HepG2 (cell line): ENCODE data around the gene DYNLT5. TPM values are rescaled to one million over a fixed set of nuclear protein-coding genes. Genes with fewer than 3 reads are reported as not detected.
A peak's percentile ranks its signal among the peaks of the same experiment; 100 is the strongest.

Experiments
- ATAC-seq: fragments of 200-7000 bp; cut with Tn5 transposase; 3 replicates; pipeline ENCODE4 v1.9.1; 2020; ENCODE audit warnings: mild to moderate bottlenecking, moderate library complexity
- BruUV-seq: library from RNA; stranded (reverse); fragments of 400-500 nt; replicated peaks from 2 replicates; lab custom pipeline; 2021; lab: Mats Ljungman, UMichigan
- CTCF ChIA-PET: fragments of 300-600 bp; formaldehyde crosslinking; extraction: SDS; loops from one replicate; lab custom pipeline; 2021; ENCODE audit warnings: low total read pairs, inconsistent platforms, low intra/inter-chr PET ratio; lab: Yijun Ruan, JAX
- POLR2A ChIA-PET: fragments of 350-600 bp; sonication (Branson Sonifier 250); formaldehyde crosslinking; loops from one replicate; lab custom pipeline; 2020; ENCODE audit warnings: antibody characterized with exemption, inconsistent platforms; lab: Yijun Ruan, JAX
- DNase-seq: peaks from one replicate; pipeline ENCODE4 v3.0.0-alpha.2; 2015; ENCODE audit warnings: low spot score
- FAIRE-seq: peaks from 3 replicates; lab custom pipeline; 2011; peaks lifted over from hg19 to GRCh38; lab: Jason Lieb, UNC
- H2AFZ ChIP-seq: one replicate; pipeline ENCODE4 v1.6.1; 2011; ENCODE audit warnings: low read length, inconsistent platforms
- H3K27ac ChIP-seq: fragments of 300-600 bp; 3 replicates; pipeline ENCODE4 v1.8.0; 2011; ENCODE audit warnings: mixed run types, mild to moderate bottlenecking, mixed read lengths, low read length, inconsistent platforms; ENCODE audit not compliant: insufficient read depth; ENCODE audit errors: extremely low read length
- H3K27me3 ChIP-seq, 2 experiments: fragments of 200-600 bp in 1 of 2; 2 replicates in 1 of 2; 3 replicates in 1 of 2; pipeline versions ENCODE4 v1.6.0 to v1.8.0; 2011; ENCODE audit warnings: low read length in 2 of 2, mild to moderate bottlenecking in 2 of 2, moderate library complexity in 2 of 2, inconsistent platforms in 1 of 2; ENCODE audit not compliant: insufficient read depth in 2 of 2, control insufficient read depth in 1 of 2
- H3K36me3 ChIP-seq, 2 experiments: fragments of 200-600 bp in 1 of 2; replicated peaks in 1 of 2; 2 replicates in 1 of 2; 3 replicates in 1 of 2; pipeline versions ENCODE4 v1.5.1 to v1.8.0; 2011; ENCODE audit warnings: low read length in 2 of 2, inconsistent platforms in 1 of 2; ENCODE audit not compliant: insufficient read depth in 2 of 2, control insufficient read depth in 1 of 2
- H3K4me1 ChIP-seq: 2 replicates; pipeline ENCODE4 v1.5.1; 2012; ENCODE audit warnings: low read length, inconsistent platforms; ENCODE audit not compliant: insufficient read depth
- H3K4me2 ChIP-seq: 2 replicates; pipeline ENCODE4 v1.6.0; 2011; ENCODE audit warnings: low read depth, low read length, inconsistent platforms
- H3K4me3 ChIP-seq, 3 experiments: fragments of 200-600 bp in 1 of 3; sonication (generic), shearing (Covaris generic) in 1 of 3; replicated peaks in 1 of 3; 2 replicates each; pipeline ENCODE4 v1.5.1; 2011 to 2016; ENCODE audit warnings: low read length in 3 of 3, inconsistent platforms in 2 of 3, low read depth in 2 of 3, mild to moderate bottlenecking in 2 of 3, control low read depth in 1 of 3, mixed read lengths in 1 of 3; ENCODE audit not compliant: insufficient read depth in 1 of 3
- H3K79me2 ChIP-seq: one replicate; pipeline ENCODE4 v1.6.1; 2011; ENCODE audit warnings: low read length, inconsistent platforms; ENCODE audit not compliant: insufficient read depth
- H3K9ac ChIP-seq: 2 replicates; pipeline ENCODE4 v1.6.0; 2011; ENCODE audit warnings: mild to moderate bottlenecking, low read depth, low read length, inconsistent platforms; ENCODE audit not compliant: insufficient read depth
- H3K9me3 ChIP-seq: 2 replicates; pipeline ENCODE4 v1.5.1; 2012; ENCODE audit warnings: mild to moderate bottlenecking, low read length
- H4K20me1 ChIP-seq: 2 replicates; pipeline ENCODE4 v1.6.0; 2011; ENCODE audit warnings: inconsistent platforms, mild to moderate bottlenecking, low read length, moderate library complexity; ENCODE audit not compliant: insufficient read depth
- CAMTA2 ChIP-seq: sonication (generic); formaldehyde crosslinking; IDR thresholded peaks from 2 replicates; pipeline ENCODE4 v1.4.0; 2020; ENCODE audit warnings: mild to moderate bottlenecking, missing genetic modification reagents, borderline replicate concordance
- CREB1 ChIP-seq, 2 experiments: fragments of 450-650 bp in 1 of 2; IDR thresholded peaks; 2 replicates each; pipeline ENCODE4 v1.6.1; 2016 to 2017; ENCODE audit warnings: control low read depth in 1 of 2, mild to moderate bottlenecking in 1 of 2, missing compliant biosample characterization in 1 of 2, missing genetic modification characterization in 1 of 2
- MED1 ChIP-seq: sonication (generic); formaldehyde crosslinking; IDR thresholded peaks from 2 replicates; pipeline ENCODE4 v1.4.0; 2020; ENCODE audit warnings: missing genetic modification reagents
- RFX1 ChIP-seq: fragments of 450-650 bp; IDR thresholded peaks from 2 replicates; pipeline ENCODE4 v1.6.1; 2017
- STAG1 ChIP-seq: sonication (generic); formaldehyde crosslinking; IDR thresholded peaks from 2 replicates; pipeline ENCODE4 v1.4.0; 2020; ENCODE audit warnings: missing genetic modification reagents
- THYN1 ChIP-seq: sonication (generic); formaldehyde crosslinking; IDR thresholded peaks from 2 replicates; pipeline ENCODE4 v1.8.1; 2023; ENCODE audit warnings: low read depth, mild to moderate bottlenecking, moderate library complexity, missing genetic modification reagents, borderline replicate concordance
- ZNF24 ChIP-seq: fragments of 450-650 bp; IDR thresholded peaks from 2 replicates; pipeline ENCODE4 v1.6.1; 2017; ENCODE audit warnings: antibody characterized with exemption, mild to moderate bottlenecking
- WGBS: methylation state at CpG from one replicate; pipeline ENCODE4 v1.1.6; 2017; ENCODE audit warnings: low lambda C conversion rate; 5-methylcytosine and 5-hydroxymethylcytosine counted together
- in situ Hi-C: cut with HindIII; loops from 2 replicates; pipeline ENCODE4 v1.10.0; 2017; ENCODE audit warnings: low pct_unique_long_range_greater_than_20kb; ENCODE audit not compliant: extremely low pct_ligation_motif_present
- intact Hi-C: fragments of 100-400 bp; cut with micrococcal nuclease; formaldehyde crosslinking; loops from one replicate; pipeline ENCODE4 v1.10.0; 2022; ENCODE audit not compliant: unreplicated experiment
- polyA plus RNA-seq, 8 experiments: library from polyadenylated mRNA; depleted of rRNA in 3 of 8; stranded (reverse) in 7 of 8; unstranded in 1 of 8; fragments of >200 nt; fragmentation: Illumina TruSeq in 4 of 8; extraction: Trizol in 4 of 8; gene quantifications; 2 replicates each; pipeline versions ENCODE4 v1.2.1 to v1.2.3, GENCODE V29; 2011 to 2016; ENCODE audit warnings: low read depth in 4 of 8, missing spikeins in 1 of 8, mixed read lengths in 1 of 8; ENCODE audit not compliant: insufficient read depth in 1 of 8
- total RNA-seq, 5 experiments: library from RNA; depleted of rRNA; stranded (reverse); fragments of >200 nt; fragmentation: Illumina TruSeq; extraction: Trizol; gene quantifications; 2 replicates each; pipeline ENCODE4 v1.2.3, GENCODE V29; 2016; ENCODE audit warnings: low read depth in 1 of 5
- TF ChIP-seq, protein P1 (sequence below): IDR thresholded peaks from 2 replicates; pipeline ENCODE4 v1.4.0; 2020; ENCODE audit warnings: mild to moderate bottlenecking, missing genetic modification reagents
- TF ChIP-seq, protein P2 (sequence below): sonication (generic); formaldehyde crosslinking; IDR thresholded peaks from 2 replicates; pipeline ENCODE4 v1.5.0; 2020; ENCODE audit warnings: mild to moderate bottlenecking, missing genetic modification reagents, moderate library complexity

DYNLT5 gene
- total and polyA plus RNA-seq, 2 of the 13 experiments (the other 11 are each of a cell fraction or from before 2014, with no cell fraction given), result not detected

DNA sequence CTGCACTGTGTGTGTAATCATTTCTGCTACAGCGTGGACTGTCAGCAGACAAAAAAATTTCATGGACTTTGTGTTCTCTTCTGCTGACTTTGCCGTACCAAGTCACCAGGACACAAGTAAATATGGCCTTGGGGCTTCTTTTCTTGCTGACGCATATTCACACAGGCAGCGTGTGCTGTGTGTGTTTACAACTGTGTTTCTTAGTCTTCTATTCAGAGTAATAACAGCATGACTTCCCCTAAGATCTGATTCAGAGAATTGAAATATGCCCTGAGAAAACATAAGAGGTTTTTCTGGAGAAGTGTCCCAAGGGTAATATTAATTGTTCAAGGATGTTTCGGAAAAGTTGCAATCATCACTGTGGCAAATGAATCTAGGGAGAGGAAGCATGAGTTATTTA, 47.1 kb upstream of the DYNLT5 start (continued):
- TF ChIP-seq, protein P1, sequence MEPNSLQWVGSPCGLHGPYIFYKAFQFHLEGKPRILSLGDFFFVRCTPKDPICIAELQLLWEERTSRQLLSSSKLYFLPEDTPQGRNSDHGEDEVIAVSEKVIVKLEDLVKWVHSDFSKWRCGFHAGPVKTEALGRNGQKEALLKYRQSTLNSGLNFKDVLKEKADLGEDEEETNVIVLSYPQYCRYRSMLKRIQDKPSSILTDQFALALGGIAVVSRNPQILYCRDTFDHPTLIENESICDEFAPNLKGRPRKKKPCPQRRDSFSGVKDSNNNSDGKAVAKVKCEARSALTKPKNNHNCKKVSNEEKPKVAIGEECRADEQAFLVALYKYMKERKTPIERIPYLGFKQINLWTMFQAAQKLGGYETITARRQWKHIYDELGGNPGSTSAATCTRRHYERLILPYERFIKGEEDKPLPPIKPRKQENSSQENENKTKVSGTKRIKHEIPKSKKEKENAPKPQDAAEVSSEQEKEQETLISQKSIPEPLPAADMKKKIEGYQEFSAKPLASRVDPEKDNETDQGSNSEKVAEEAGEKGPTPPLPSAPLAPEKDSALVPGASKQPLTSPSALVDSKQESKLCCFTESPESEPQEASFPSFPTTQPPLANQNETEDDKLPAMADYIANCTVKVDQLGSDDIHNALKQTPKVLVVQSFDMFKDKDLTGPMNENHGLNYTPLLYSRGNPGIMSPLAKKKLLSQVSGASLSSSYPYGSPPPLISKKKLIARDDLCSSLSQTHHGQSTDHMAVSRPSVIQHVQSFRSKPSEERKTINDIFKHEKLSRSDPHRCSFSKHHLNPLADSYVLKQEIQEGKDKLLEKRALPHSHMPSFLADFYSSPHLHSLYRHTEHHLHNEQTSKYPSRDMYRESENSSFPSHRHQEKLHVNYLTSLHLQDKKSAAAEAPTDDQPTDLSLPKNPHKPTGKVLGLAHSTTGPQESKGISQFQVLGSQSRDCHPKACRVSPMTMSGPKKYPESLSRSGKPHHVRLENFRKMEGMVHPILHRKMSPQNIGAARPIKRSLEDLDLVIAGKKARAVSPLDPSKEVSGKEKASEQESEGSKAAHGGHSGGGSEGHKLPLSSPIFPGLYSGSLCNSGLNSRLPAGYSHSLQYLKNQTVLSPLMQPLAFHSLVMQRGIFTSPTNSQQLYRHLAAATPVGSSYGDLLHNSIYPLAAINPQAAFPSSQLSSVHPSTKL (CRISPR knock-in tag), result peak; percentile 75
- TF ChIP-seq MED1 (CRISPR knock-in tag), result peak; percentile 25; the same call in 1 of the 2 replicates
- no peak for TF ChIP-seq THYN1 (CRISPR knock-in tag)
- no peak for TF ChIP-seq CREB1 (IDR thresholded peaks at IDR 0.05)
- 0 out of 2 replicates have a peak, but pooled peaks have one; percentile 11 for TF ChIP-seq CREB1 (CRISPR knock-in tag; IDR thresholded peaks at IDR 0.05)

DNA sequence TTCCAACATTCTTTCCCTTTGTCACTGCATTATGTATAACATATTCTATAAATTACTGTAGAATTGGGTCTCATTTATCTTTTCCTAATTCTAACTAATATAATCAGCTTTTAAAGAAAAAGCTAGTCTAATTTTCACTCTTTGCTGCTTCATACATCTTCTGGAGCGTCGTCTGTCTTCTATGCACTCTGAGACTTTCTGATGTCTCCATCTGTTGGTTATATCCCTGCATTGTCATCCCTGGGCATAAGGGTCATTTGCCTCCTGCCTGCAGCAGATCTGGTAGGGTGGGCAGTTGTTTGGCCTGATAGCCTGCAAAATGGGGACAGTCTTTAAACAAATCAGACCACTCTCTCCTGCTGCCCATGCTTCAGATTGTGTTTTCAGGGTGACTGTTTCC, 40.8 kb upstream of the DYNLT5 start:
- Histone ChIP-seq H3K79me2 (no peaks in the 10 kb centered on the region), H3K9me3 (no peaks in the 10 kb centered on the region), H3K4me2 (no peak overlapping the region), H3K27ac (no peak overlapping the region), H2AFZ (no peak overlapping the region), H3K27me3 (no peaks in the 10 kb centered on the region; a peak in 1 of 5 replicates), H3K9ac (no peak overlapping the region), H3K4me3 (no peak overlapping the region), H3K4me1 (no peaks in the 10 kb centered on the region), H4K20me1 (no peaks in the 10 kb centered on the region), H3K36me3 (no peaks in the 10 kb centered on the region)
- ATAC-seq (no peak), FAIRE-seq (no peak), DNase-seq (no peak)
- no TSS peak for BruUV-seq
- WGBS, result 2% methylated on average over 2 of the region's 2 CpGs
- ChIA-PET POLR2A (no interaction called here), CTCF (no interaction called here)
- TF ChIP-seq CAMTA2 (CRISPR knock-in tag), result no peak
- 0 out of 2 replicates have a peak, but pooled peaks have one; percentile 14 for TF ChIP-seq STAG1 (CRISPR knock-in tag)
- TF ChIP-seq ZNF24, result no peak
- TF ChIP-seq, protein P2, sequence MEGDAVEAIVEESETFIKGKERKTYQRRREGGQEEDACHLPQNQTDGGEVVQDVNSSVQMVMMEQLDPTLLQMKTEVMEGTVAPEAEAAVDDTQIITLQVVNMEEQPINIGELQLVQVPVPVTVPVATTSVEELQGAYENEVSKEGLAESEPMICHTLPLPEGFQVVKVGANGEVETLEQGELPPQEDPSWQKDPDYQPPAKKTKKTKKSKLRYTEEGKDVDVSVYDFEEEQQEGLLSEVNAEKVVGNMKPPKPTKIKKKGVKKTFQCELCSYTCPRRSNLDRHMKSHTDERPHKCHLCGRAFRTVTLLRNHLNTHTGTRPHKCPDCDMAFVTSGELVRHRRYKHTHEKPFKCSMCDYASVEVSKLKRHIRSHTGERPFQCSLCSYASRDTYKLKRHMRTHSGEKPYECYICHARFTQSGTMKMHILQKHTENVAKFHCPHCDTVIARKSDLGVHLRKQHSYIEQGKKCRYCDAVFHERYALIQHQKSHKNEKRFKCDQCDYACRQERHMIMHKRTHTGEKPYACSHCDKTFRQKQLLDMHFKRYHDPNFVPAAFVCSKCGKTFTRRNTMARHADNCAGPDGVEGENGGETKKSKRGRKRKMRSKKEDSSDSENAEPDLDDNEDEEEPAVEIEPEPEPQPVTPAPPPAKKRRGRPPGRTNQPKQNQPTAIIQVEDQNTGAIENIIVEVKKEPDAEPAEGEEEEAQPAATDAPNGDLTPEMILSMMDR (CRISPR knock-in tag), result peak; percentile 30
- TF ChIP-seq RFX1, result no peak
- intact Hi-C loops, result no loop called here
- in situ Hi-C loops, result no loop called here
